ENCODE measurements around the gene NDUFS4. TPM values are rescaled to one million over a fixed set of nuclear protein-coding genes. Genes with fewer than 3 reads are reported as not detected.

Gene NDUFS4
- total RNA-seq, 1 experiment from 2014 or later: 112 TPM

GRCh38 chr5:53557386-53557785, 3.1 kb upstream of the NDUFS4 start:
- CTCF ChIA-PET: no interaction called here
- Histone ChIP-seq H3K4me3 (ENCODE audit: low read depth, low read length, poor library complexity, severe bottlenecking) (no peak overlapping the region), H3K36me3 (ENCODE audit: insufficient read depth, low read length, poor library complexity, severe bottlenecking) (no peaks in the 10 kb centered on the region), H3K27me3 (replicated peaks; ENCODE audit: insufficient read depth, low read depth, low read length, poor library complexity) (peaks cover 26% of the 10 kb centered on the region), H3K4me1 (ENCODE audit: insufficient read depth, low read length, poor library complexity, severe bottlenecking) (peaks cover 6% of the 10 kb centered on the region), H3K9me3 (ENCODE audit: low read depth, low read length, poor library complexity, severe bottlenecking) (peaks cover 6% of the 10 kb centered on the region), H3K27ac (ENCODE audit: low read depth, low read length, poor library complexity, severe bottlenecking) (no peak overlapping the region)
- no peak for DNase-seq (ENCODE audit: low spot score)
- intact Hi-C loops (cut with micrococcal nuclease; ENCODE audit: unreplicated experiment): no loop called here
- no TSS peak for BruUV-seq (replicated peaks)
- no peak for TF ChIP-seq CTCF (conservative IDR thresholded peaks at IDR 0.05; ENCODE audit: low read depth, low read length)
- no peak for TF ChIP-seq EZH2 (IDR thresholded peaks at IDR 0.05; ENCODE audit: borderline replicate concordance, low read depth, low read length, poor library complexity, severe bottlenecking)
- POLR2A ChIA-PET (ENCODE audit: low non-redundant PET): no interaction called here

- H3K4me1 ChIP-seq (ENCODE audit: insufficient read depth, low read length, poor library complexity, severe bottlenecking): peaks cover 6% of the 10 kb centered on the region
- ChIA-PET CTCF (no interaction called here), POLR2A (ENCODE audit: low non-redundant PET) (no interaction called here)
- H3K4me3 ChIP-seq (ENCODE audit: low read depth, low read length, poor library complexity, severe bottlenecking): no peak overlapping the region
- H3K9me3 ChIP-seq (ENCODE audit: low read depth, low read length, poor library complexity, severe bottlenecking): peaks cover 6% of the 10 kb centered on the region
- peaks cover 26% of the 10 kb centered on the region for H3K27me3 ChIP-seq (replicated peaks; ENCODE audit: insufficient read depth, low read depth, low read length, poor library complexity)
- TF ChIP-seq CTCF (conservative IDR thresholded peaks at IDR 0.05; ENCODE audit: low read depth, low read length) (no peak), EZH2 (IDR thresholded peaks at IDR 0.05; ENCODE audit: borderline replicate concordance, low read depth, low read length, poor library complexity, severe bottlenecking) (no peak)
- intact Hi-C loops (cut with micrococcal nuclease; ENCODE audit: unreplicated experiment): no loop called here
- no peaks in the 10 kb centered on the region for H3K36me3 ChIP-seq (ENCODE audit: insufficient read depth, low read length, poor library complexity, severe bottlenecking)
- BruUV-seq (replicated peaks): no TSS peak
- H3K27ac ChIP-seq (ENCODE audit: low read depth, low read length, poor library complexity, severe bottlenecking): no peak overlapping the region
- DNase-seq (ENCODE audit: low spot score): no peak
These were observed 1.5 kb upstream of the NDUFS4 start for GRCh38 chr5:53558966-53559365.

- intact Hi-C loops (cut with micrococcal nuclease; ENCODE audit: unreplicated experiment): no loop called here
- Histone ChIP-seq H3K27ac (ENCODE audit: low read depth, low read length, poor library complexity, severe bottlenecking) (peak overlapping the region; percentile 77), H3K9me3 (ENCODE audit: low read depth, low read length, poor library complexity, severe bottlenecking) (peaks cover 6% of the 10 kb centered on the region), H3K36me3 (ENCODE audit: insufficient read depth, low read length, poor library complexity, severe bottlenecking) (no peaks in the 10 kb centered on the region), H3K27me3 (replicated peaks; ENCODE audit: insufficient read depth, low read depth, low read length, poor library complexity) (peaks cover 17% of the 10 kb centered on the region), H3K4me1 (ENCODE audit: insufficient read depth, low read length, poor library complexity, severe bottlenecking) (peaks cover 6% of the 10 kb centered on the region), H3K4me3 (ENCODE audit: low read depth, low read length, poor library complexity, severe bottlenecking) (peak overlapping the region; percentile 76)
- ChIA-PET POLR2A (ENCODE audit: low non-redundant PET) (no interaction called here), CTCF (no interaction called here)
- no TSS peak for BruUV-seq (replicated peaks)
- DNase-seq (ENCODE audit: low spot score): no peak
- TF ChIP-seq CTCF (conservative IDR thresholded peaks at IDR 0.05; ENCODE audit: low read depth, low read length) (no peak), EZH2 (IDR thresholded peaks at IDR 0.05; ENCODE audit: borderline replicate concordance, low read depth, low read length, poor library complexity, severe bottlenecking) (no peak)
These were observed 411 bp upstream of the NDUFS4 start for GRCh38 chr5:53560028-53560427.

Data from A673 (cell line).